H1 (cell line): ENCODE data around the gene ZBTB25. TPM values are rescaled to one million over a fixed set of nuclear protein-coding genes. Genes with fewer than 3 reads are reported as not detected.

ENCODE experiments used
- CTCF ChIA-PET: fragments of 300-600 bp; sonication (Branson Sonifier 250); formaldehyde crosslinking; loops from one replicate; lab custom pipeline; 2021; ENCODE audit not compliant: partially characterized antibody; lab: Charles Lee
- POLR2A ChIA-PET: fragments of 300-600 bp; sonication (Branson Sonifier 250); formaldehyde crosslinking; loops from one replicate; lab custom pipeline; 2021; ENCODE audit warnings: inconsistent platforms; ENCODE audit not compliant: partially characterized antibody; lab: Charles Lee
- DNase-seq, 2 experiments: peaks; one replicate each; pipeline versions ENCODE4 v3.0.0 to v3.0.0-alpha.2; 2010 to 2022; ENCODE audit warnings: low spot score in 2 of 2, low read depth in 1 of 2, mixed read lengths in 1 of 2
- FAIRE-seq: peaks from 2 replicates; lab custom pipeline; 2011; peaks lifted over from hg19 to GRCh38; lab: Jason Lieb, UNC
- H2AFZ ChIP-seq: 2 replicates; pipeline ENCODE4 v1.8.1; 2012; ENCODE audit warnings: low read length, inconsistent platforms
- H2AK5ac ChIP-seq: 2 replicates; pipeline ENCODE4 v1.6.1; 2013; ENCODE audit warnings: low read depth, low read length
- H2BK120ac ChIP-seq: replicated peaks from 2 replicates; pipeline ENCODE3; 2013; ENCODE audit warnings: low read depth, low read length, inconsistent platforms
- H2BK12ac ChIP-seq: 2 replicates; pipeline ENCODE4 v1.6.1; 2013; ENCODE audit warnings: low read depth, low read length
- H2BK15ac ChIP-seq: 2 replicates; pipeline ENCODE4 v1.6.1; 2013; ENCODE audit warnings: low read length
- H2BK20ac ChIP-seq: 2 replicates; pipeline ENCODE4 v1.6.1; 2013; ENCODE audit warnings: low read length
- H2BK5ac ChIP-seq: 2 replicates; pipeline ENCODE4 v1.6.1; 2013; ENCODE audit warnings: low read depth, low read length
- H3K14ac ChIP-seq: 2 replicates; pipeline ENCODE4 v1.6.1; 2013; ENCODE audit warnings: inconsistent platforms; ENCODE audit not compliant: insufficient read length
- H3K18ac ChIP-seq: 2 replicates; pipeline ENCODE4 v1.6.1; 2013; ENCODE audit warnings: low read length; ENCODE audit errors: extremely low read depth
- H3K23ac ChIP-seq: 2 replicates; pipeline ENCODE4 v1.6.1; 2013; ENCODE audit warnings: inconsistent platforms; ENCODE audit not compliant: insufficient read length
- H3K23me2 ChIP-seq: 2 replicates; pipeline ENCODE4 v1.6.1; 2013; ENCODE audit warnings: low read depth, low read length
- H3K27ac ChIP-seq: 2 replicates; pipeline ENCODE4 v1.6.1; 2011; ENCODE audit warnings: low read depth, low read length, inconsistent platforms
- H3K27me3 ChIP-seq, 4 experiments: replicated peaks in 1 of 4; 1 replicate in 1 of 4; 2 replicates in 3 of 4; pipeline versions ENCODE4 v1.6.1 to v1.8.1; 2011 to 2013; ENCODE audit warnings: low read length in 3 of 4, mild to moderate bottlenecking in 3 of 4, inconsistent platforms in 2 of 4, mixed read lengths in 2 of 4, moderate library complexity in 1 of 4; ENCODE audit not compliant: control insufficient read depth in 3 of 4, insufficient read depth in 3 of 4; ENCODE audit errors: extremely low read depth in 1 of 4
- H3K36me3 ChIP-seq, 4 experiments: 2 replicates each; pipeline versions ENCODE4 v1.6.1 to v1.8.1; 2011 to 2013; ENCODE audit warnings: mild to moderate bottlenecking in 4 of 4, low read length in 3 of 4, moderate library complexity in 2 of 4, control low read depth in 1 of 4, inconsistent platforms in 1 of 4; ENCODE audit not compliant: insufficient read depth in 4 of 4, control insufficient read depth in 2 of 4
- H3K4ac ChIP-seq: replicated peaks from 2 replicates; pipeline ENCODE3; 2013; ENCODE audit warnings: low read length, low read depth, mixed read lengths, inconsistent platforms; ENCODE audit not compliant: insufficient read length
- H3K4me1 ChIP-seq, 4 experiments: replicated peaks in 1 of 4; 1 replicate in 1 of 4; 2 replicates in 3 of 4; pipeline versions ENCODE4 v1.6.1 to v1.8.1; 2011 to 2013; ENCODE audit warnings: low read length in 3 of 4, inconsistent platforms in 2 of 4, mixed read lengths in 1 of 4; ENCODE audit not compliant: insufficient read depth in 4 of 4, control insufficient read depth in 3 of 4
- H3K4me2 ChIP-seq, 2 experiments: 2 replicates each; pipeline versions ENCODE4 v1.6.1 to v1.8.1; 2011 to 2013; ENCODE audit warnings: low read depth in 2 of 2, low read length in 2 of 2, control low read depth in 1 of 2, inconsistent platforms in 1 of 2, mild to moderate bottlenecking in 1 of 2; ENCODE audit not compliant: insufficient read depth in 1 of 2
- H3K4me3 ChIP-seq, 4 experiments: fragments of 200-600, 300-600 bp in 1 of 4; sonication (generic), shearing (Covaris generic), sonication (Bioruptor Twin) in 1 of 4; 2 replicates each; pipeline versions ENCODE4 v1.5.1 to v1.8.1; 2011 to 2016; ENCODE audit warnings: low read length in 4 of 4, low read depth in 3 of 4, control low read depth in 2 of 4, inconsistent platforms in 2 of 4, mild to moderate bottlenecking in 2 of 4, mixed read lengths in 1 of 4, moderate library complexity in 1 of 4; ENCODE audit not compliant: insufficient read depth in 2 of 4; ENCODE audit errors: extremely low read depth in 1 of 4
- H3K56ac ChIP-seq: replicated peaks from 2 replicates; pipeline ENCODE3; 2013; ENCODE audit warnings: low read depth, mild to moderate bottlenecking, mixed read lengths, low read length, inconsistent platforms; ENCODE audit not compliant: insufficient read length
- H3K79me1 ChIP-seq: 2 replicates; pipeline ENCODE4 v1.6.1; 2013; ENCODE audit warnings: low read depth, low read length, control low read depth
- H3K79me2 ChIP-seq, 2 experiments: 2 replicates each; pipeline versions ENCODE4 v1.6.1 to v1.8.1; 2012 to 2013; ENCODE audit warnings: low read length in 2 of 2, mild to moderate bottlenecking in 2 of 2, inconsistent platforms in 1 of 2; ENCODE audit not compliant: insufficient read depth in 2 of 2, control insufficient read depth in 1 of 2
- H3K9ac ChIP-seq, 4 experiments: replicated peaks in 1 of 4; 1 replicate in 1 of 4; 2 replicates in 3 of 4; pipeline versions ENCODE4 v1.6.1 to v1.8.1; 2011 to 2013; ENCODE audit warnings: low read depth in 3 of 4, low read length in 3 of 4, control low read depth in 2 of 4, mild to moderate bottlenecking in 2 of 4, moderate library complexity in 2 of 4, inconsistent platforms in 1 of 4; ENCODE audit errors: extremely low read depth in 1 of 4
- H3K9me3 ChIP-seq, 2 experiments: 2 replicates each; pipeline versions ENCODE4 v1.6.1 to v1.8.1; 2012 to 2013; ENCODE audit warnings: mild to moderate bottlenecking in 2 of 2, moderate library complexity in 2 of 2, control low read depth in 1 of 2, inconsistent platforms in 1 of 2, low read depth in 1 of 2, low read length in 1 of 2, mixed read lengths in 1 of 2; ENCODE audit not compliant: insufficient read depth in 2 of 2
- H4K20me1 ChIP-seq, 2 experiments: replicated peaks in 1 of 2; 2 replicates each; pipeline versions ENCODE3 to v1.8.1; 2011 to 2013; ENCODE audit warnings: inconsistent platforms in 2 of 2, low read length in 2 of 2, mild to moderate bottlenecking in 1 of 2; ENCODE audit not compliant: insufficient read depth in 2 of 2, control insufficient read depth in 1 of 2
- H4K5ac ChIP-seq: 2 replicates; pipeline ENCODE4 v1.6.1; 2013; ENCODE audit warnings: low read length, low read depth, mixed read lengths, inconsistent platforms; ENCODE audit not compliant: insufficient read length
- H4K8ac ChIP-seq: 2 replicates; pipeline ENCODE4 v1.8.0; 2013; ENCODE audit warnings: mild to moderate bottlenecking, moderate library complexity, low read length, inconsistent platforms; ENCODE audit not compliant: insufficient read depth; ENCODE audit errors: extremely low read depth
- H4K91ac ChIP-seq: replicated peaks from 2 replicates; pipeline ENCODE3; 2013; ENCODE audit warnings: low read length, mixed read lengths, inconsistent platforms; ENCODE audit not compliant: insufficient read length
- ASH2L ChIP-seq: fragments of 200-600, 300-600 bp; sonication (generic); IDR thresholded peaks from one replicate; pipeline ENCODE4 v1.7.1; 2017; ENCODE audit warnings: low read length
- CBX8 ChIP-seq: fragments of 300-800, 300-1000 bp; sonication (generic); IDR thresholded peaks from 2 replicates; pipeline ENCODE4 v1.7.1; 2016; ENCODE audit warnings: low read depth, low read length, borderline replicate concordance
- KDM1A ChIP-seq: fragments of 200-600, 300-600 bp; sonication (generic); IDR thresholded peaks from 2 replicates; pipeline ENCODE4 v1.7.1; 2016; ENCODE audit warnings: mild to moderate bottlenecking, low read length, borderline replicate concordance
- MAX ChIP-seq: IDR thresholded peaks from 2 replicates; pipeline ENCODE4 v1.6.1; 2012; ENCODE audit warnings: inconsistent platforms
- RNF2 ChIP-seq: fragments of 200-900, 300-1000 bp; sonication (generic); IDR thresholded peaks from 2 replicates; pipeline ENCODE4 v1.7.1; 2016; ENCODE audit warnings: borderline replicate concordance, low read depth, mild to moderate bottlenecking, antibody characterized with exemption, low read length; ENCODE audit not compliant: poor library complexity, severe bottlenecking; ENCODE audit errors: missing control alignments
- SP4 ChIP-seq: IDR thresholded peaks from 2 replicates; pipeline ENCODE4 v1.6.1; 2012; ENCODE audit warnings: low read length, inconsistent platforms
- TAF1 ChIP-seq: IDR thresholded peaks from 2 replicates; pipeline ENCODE4 v1.6.1; 2011; ENCODE audit warnings: mild to moderate bottlenecking, low read depth, low read length
- TAF7 ChIP-seq: optimal IDR thresholded peaks from 2 replicates; pipeline ENCODE3; 2011; ENCODE audit warnings: low read depth, mild to moderate bottlenecking, inconsistent platforms, low read length, moderate library complexity, borderline replicate concordance
- WGBS, 2 experiments: shearing (Covaris generic) in 1 of 2; methylation state at CpG; one replicate each; pipeline versions ENCODE4 v1.1.6 to v1.1.7; 2013 to 2015; ENCODE audit warnings: low lambda C conversion rate in 2 of 2, mixed read lengths in 2 of 2, inconsistent platforms in 1 of 2, low coverage in 1 of 2, missing lambda C conversion rate in 1 of 2; ENCODE audit not compliant: insufficient replicate concordance in 2 of 2, insufficient coverage in 1 of 2, insufficient read length in 1 of 2; ENCODE audit errors: extremely low coverage in 1 of 2, missing lambda C conversion rate in 1 of 2; 5-methylcytosine and 5-hydroxymethylcytosine counted together
- polyA plus RNA-seq, 7 experiments: library from polyadenylated mRNA; depleted of rRNA in 3 of 7; stranded (reverse) in 5 of 7; unstranded in 2 of 7; fragments of >200 nt in 5 of 7; fragments of 200-250 nt in 2 of 7; gene quantifications; 1 replicate in 5 of 7; 2 replicates in 1 of 7; 4 replicates in 1 of 7; pipeline versions ENCODE4 v1.2.1 to v1.2.3, GENCODE V29; 2011 to 2013; ENCODE audit warnings: missing spikeins in 2 of 7, mixed read lengths in 2 of 7
- total RNA-seq: library from RNA; stranded (reverse); fragmentation: NEBNext Ultra II Directional; extraction: Animal tissue kit (Norgen Biotek cat#: 25700); gene quantifications from 2 replicates; pipeline ENCODE4 v1.2.1, GENCODE V29; 2021

The ZBTB25 gene
- total and polyA plus RNA-seq, 2 of the 8 experiments (the other 6 are each of a cell fraction or from before 2014, with no cell fraction given): 5.4 to 11.4 TPM

DNA sequence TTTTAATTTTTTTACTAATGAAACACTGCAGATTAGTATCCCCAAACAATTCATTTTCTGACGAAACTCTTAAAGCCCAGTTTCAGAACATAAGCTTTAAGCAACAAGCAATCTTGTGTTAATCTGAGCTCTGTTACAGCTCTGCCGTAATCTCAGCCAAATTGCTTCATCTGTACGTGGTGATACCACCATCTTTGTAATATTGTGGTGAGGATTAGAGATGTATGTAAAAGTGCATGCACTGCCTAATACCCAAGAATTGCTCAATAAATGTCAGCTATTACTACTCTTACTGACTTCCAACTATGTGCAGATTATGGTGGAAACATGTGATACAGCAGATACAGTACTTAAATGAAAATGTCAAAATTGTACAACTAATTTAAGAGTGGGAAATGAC, 36.5 kb downstream of the ZBTB25 start:
- WGBS, 2 experiments: 83% methylated on average over 3 of the region's 3 CpGs; no CpG with 5 or more reads in 1 of the 2 experiments
- Histone ChIP-seq H4K8ac (no peak overlapping the region), H3K4me1 (peaks cover 0 to 6% (median 4%) of the 10 kb centered on the region in 4 experiments; a peak in 4 of 7 replicates), H3K27me3 (no peaks in the 10 kb centered on the region), H3K79me1 (no peaks in the 10 kb centered on the region), H3K4ac (no peak overlapping the region), H3K23me2 (peaks cover 13% of the 10 kb centered on the region), H2AK5ac (no peak overlapping the region), H3K4me2 (no peak overlapping the region), H4K20me1 (peaks cover 0 to 4% of the 10 kb centered on the region in 2 experiments), H2AFZ (no peak overlapping the region), H3K23ac (no peak overlapping the region), H2BK5ac (no peak overlapping the region), H2BK120ac (no peak overlapping the region), H3K27ac (no peak overlapping the region), H2BK15ac (no peak overlapping the region), H2BK12ac (no peak overlapping the region), H4K91ac (no peak overlapping the region), H3K9me3 (no peaks in the 10 kb centered on the region), H4K5ac (no peak overlapping the region), H3K79me2 (no peaks in the 10 kb centered on the region), H3K9ac (no peak overlapping the region), H3K56ac (no peak overlapping the region), H3K36me3 (no peaks in the 10 kb centered on the region; a peak in 1 of 8 replicates), H3K14ac (no peak overlapping the region), H2BK20ac (no peak overlapping the region), H3K4me3 (no peak overlapping the region), H3K18ac (no peak overlapping the region)
- DNase-seq: no peak
- ChIA-PET CTCF (interaction anchor here (0.7 to 2.0 kb wide), 4 partner anchors 9 to 124 kb away, joined by 3 to 6 read pairs (median 3); no protein-coding TSS in a partner anchor), POLR2A (interaction anchor here (1.0 to 6.1 kb wide), 4 partner anchors 9 to 130 kb away, joined by 3 to 52 read pairs (median 6); partner anchors contain the start of genes ZBTB1 and ZBTB25)
- no peak for FAIRE-seq
- TF ChIP-seq MAX (no peak), KDM1A (no peak), ASH2L (no peak), CBX8 (no peak), SP4 (no peak), TAF7 (no peak), RNF2 (no peak), TAF1 (no peak)
